HepG2 (cell line): Measurements from ENCODE around the gene ABT1. TPM values are rescaled to one million over a fixed set of nuclear protein-coding genes. Genes with fewer than 3 reads are reported as not detected.

Experiments
- DDIT3 ChIP-seq: sonication (generic); formaldehyde crosslinking; IDR thresholded peaks from 2 replicates; pipeline ENCODE4 v1.4.0; 2020; ENCODE audit warnings: mild to moderate bottlenecking, missing genetic modification reagents
- FOXC1 ChIP-seq: sonication (generic); formaldehyde crosslinking; IDR thresholded peaks from 2 replicates; pipeline ENCODE4 v1.8.0; 2022; ENCODE audit warnings: mild to moderate bottlenecking, missing genetic modification reagents, borderline replicate concordance
- FOXM1 ChIP-seq: sonication (generic); formaldehyde crosslinking; IDR thresholded peaks from 2 replicates; pipeline ENCODE4 v1.5.0; 2020; ENCODE audit warnings: missing genetic modification reagents
- HNRNPLL ChIP-seq: fragments of 200-400 bp; formaldehyde crosslinking; IDR thresholded peaks from 2 replicates; pipeline ENCODE4 v1.6.1; 2017; ENCODE audit warnings: mild to moderate bottlenecking, low read depth, low read length; ENCODE audit not compliant: poor library complexity, severe bottlenecking
- IKZF5 ChIP-seq: IDR thresholded peaks from 2 replicates; pipeline ENCODE4 v1.6.1; 2018; ENCODE audit warnings: missing genetic modification reagents, mild to moderate bottlenecking, missing compliant biosample characterization
- KLF11 ChIP-seq: IDR thresholded peaks from 2 replicates; pipeline ENCODE4 v1.6.1; 2016; ENCODE audit warnings: missing compliant biosample characterization
- KLF9 ChIP-seq: IDR thresholded peaks from 2 replicates; pipeline ENCODE4 v1.6.1; 2016; ENCODE audit warnings: low read depth
- MEF2D ChIP-seq: sonication (generic); formaldehyde crosslinking; IDR thresholded peaks from 2 replicates; pipeline ENCODE4 v1.5.1; 2020; ENCODE audit warnings: mild to moderate bottlenecking, missing genetic modification reagents
- POGZ ChIP-seq: sonication (generic); formaldehyde crosslinking; IDR thresholded peaks from 2 replicates; pipeline ENCODE4 v1.4.0; 2020; ENCODE audit warnings: mild to moderate bottlenecking, missing genetic modification reagents
- RFX3 ChIP-seq: IDR thresholded peaks from 2 replicates; pipeline ENCODE4 v1.6.1; 2016; ENCODE audit warnings: missing biosample characterization, missing genetic modification reagents
- ZBTB21 ChIP-seq: sonication (generic); formaldehyde crosslinking; IDR thresholded peaks from 2 replicates; pipeline ENCODE4 v1.4.0; 2020; ENCODE audit warnings: missing genetic modification reagents
- ZBTB3 ChIP-seq: sonication (generic); formaldehyde crosslinking; IDR thresholded peaks from 2 replicates; pipeline ENCODE4 v1.4.0; 2020; ENCODE audit warnings: low read depth, mild to moderate bottlenecking, moderate library complexity, missing genetic modification reagents, borderline replicate concordance
- ZFP1 ChIP-seq: IDR thresholded peaks from 2 replicates; pipeline ENCODE4 v1.6.1; 2016
- ZNF18 ChIP-seq: sonication (generic); formaldehyde crosslinking; IDR thresholded peaks from 2 replicates; pipeline ENCODE4 v1.8.0; 2022; ENCODE audit warnings: mild to moderate bottlenecking, missing genetic modification reagents; ENCODE audit not compliant: insufficient replicate concordance
- ZNF20 ChIP-seq: sonication (generic); formaldehyde crosslinking; IDR thresholded peaks from 2 replicates; pipeline ENCODE4 v1.4.0; 2020; ENCODE audit warnings: mild to moderate bottlenecking, moderate library complexity, missing genetic modification reagents
- ZNF205 ChIP-seq: IDR thresholded peaks from 2 replicates; pipeline ENCODE4 v1.6.1; 2018; ENCODE audit warnings: missing biosample characterization, missing genetic modification reagents
- ZNF530 ChIP-seq: sonication (generic); formaldehyde crosslinking; IDR thresholded peaks from 2 replicates; pipeline ENCODE4 v1.5.0; 2020; ENCODE audit warnings: low read depth, mild to moderate bottlenecking, missing genetic modification reagents
- ZNF547 ChIP-seq: sonication (generic); formaldehyde crosslinking; IDR thresholded peaks from 2 replicates; pipeline ENCODE4 v1.5.1; 2020; ENCODE audit warnings: mild to moderate bottlenecking, missing genetic modification reagents
- ZNF563 ChIP-seq: sonication (generic); formaldehyde crosslinking; IDR thresholded peaks from 2 replicates; pipeline ENCODE4 v1.8.0; 2022; ENCODE audit warnings: mild to moderate bottlenecking, moderate library complexity, missing genetic modification reagents
- ZNF652 ChIP-seq: IDR thresholded peaks from 2 replicates; pipeline ENCODE4 v1.6.1; 2016; ENCODE audit warnings: low read depth, borderline replicate concordance
- ZNF710 ChIP-seq: sonication (generic); formaldehyde crosslinking; IDR thresholded peaks from 2 replicates; pipeline ENCODE4 v1.5.0; 2020; ENCODE audit warnings: mild to moderate bottlenecking, missing genetic modification reagents, borderline replicate concordance
- ZNF792 ChIP-seq: IDR thresholded peaks from 2 replicates; pipeline ENCODE4 v1.6.1; 2016
- ZNF816 ChIP-seq: sonication (generic); formaldehyde crosslinking; IDR thresholded peaks from 2 replicates; pipeline ENCODE4 v1.8.0; 2022; ENCODE audit warnings: missing genetic modification reagents, mild to moderate bottlenecking, borderline replicate concordance
- ZSCAN29 ChIP-seq: sonication (generic); formaldehyde crosslinking; conservative IDR thresholded peaks from 2 replicates; pipeline ENCODE4 v1.4.0; 2020; ENCODE audit warnings: mild to moderate bottlenecking, missing genetic modification reagents
- polyA plus RNA-seq, 8 experiments: library from polyadenylated mRNA; depleted of rRNA in 3 of 8; stranded (reverse) in 7 of 8; unstranded in 1 of 8; fragments of >200 nt; fragmentation: Illumina TruSeq in 4 of 8; extraction: Trizol in 4 of 8; gene quantifications; 2 replicates each; pipeline versions ENCODE4 v1.2.1 to v1.2.3, GENCODE V29; 2011 to 2016; ENCODE audit warnings: low read depth in 4 of 8, missing spikeins in 1 of 8, mixed read lengths in 1 of 8; ENCODE audit not compliant: insufficient read depth in 1 of 8
- total RNA-seq, 5 experiments: library from RNA; depleted of rRNA; stranded (reverse); fragments of >200 nt; fragmentation: Illumina TruSeq; extraction: Trizol; gene quantifications; 2 replicates each; pipeline ENCODE4 v1.2.3, GENCODE V29; 2016; ENCODE audit warnings: low read depth in 1 of 5

The ABT1 gene
- total and polyA plus RNA-seq, 2 of the 13 experiments (the other 11 are each of a cell fraction or from before 2014, with no cell fraction given), result 38.4 TPM

GRCh38 chr6:26571592-26572296, 25.0 kb upstream of the ABT1 start (continued):
- TF ChIP-seq ZNF652 (CRISPR knock-in tag), result peak; percentile 54; the same call in 1 of the 2 replicates
- TF ChIP-seq KLF11 (CRISPR knock-in tag), result no peak; the same call in none of the 2 replicates
- no peak for TF ChIP-seq ZNF563 (CRISPR knock-in tag)
- peak; percentile 63; the same call in 1 of the 2 replicates for TF ChIP-seq ZNF547 (CRISPR knock-in tag)
- TF ChIP-seq HNRNPLL, result no peak
- TF ChIP-seq POGZ, result peak; percentile 69
- TF ChIP-seq FOXC1, result 0 out of 2 replicates have a peak, but pooled peaks have one; percentile 72
- TF ChIP-seq ZSCAN29 (CRISPR knock-in tag), result peak; percentile 54; the same call in 1 of the 2 replicates
- peak; percentile 97 for TF ChIP-seq ZFP1
- TF ChIP-seq FOXM1 (CRISPR knock-in tag), result no peak
- no peak for TF ChIP-seq ZNF530
- TF ChIP-seq ZBTB21 (CRISPR knock-in tag), result peak; percentile 77
- peak; percentile 86 for TF ChIP-seq ZNF710 (CRISPR knock-in tag)
- TF ChIP-seq DDIT3 (CRISPR knock-in tag), result no peak
- peak; percentile 28; the same call in 1 of the 2 replicates for TF ChIP-seq RFX3 (CRISPR knock-in tag)
- peak; percentile 80 for TF ChIP-seq ZNF792
- no peak for TF ChIP-seq KLF9 (CRISPR knock-in tag)
- TF ChIP-seq ZNF816 (CRISPR knock-in tag), result peak; percentile 90; the same call in 1 of the 2 replicates
- TF ChIP-seq MEF2D (CRISPR knock-in tag), result peak; percentile 26; the same call in 1 of the 2 replicates
- TF ChIP-seq ZBTB3 (CRISPR knock-in tag), result no peak
- peak; percentile 98 for TF ChIP-seq IKZF5 (CRISPR knock-in tag)
- no peak for TF ChIP-seq ZNF18 (CRISPR knock-in tag)
- no peak for TF ChIP-seq ZNF20 (CRISPR knock-in tag)
- peak; percentile 96 for TF ChIP-seq ZNF205 (CRISPR knock-in tag)
